T-helper 1 cell treated with Interleukin-12 subunit alpha and Interleukin-12 subunit beta and Interleukin-4 antibody, amounts not matched to agents 30 ng/mL and 1 ng/mL, for 36 hours (primary cell): ENCODE data around the gene OOSP2. TPM values are rescaled to one million over a fixed set of nuclear protein-coding genes. Genes with fewer than 3 reads are reported as not detected.

ENCODE experiments used
- intact Hi-C: fragments of 100-400 bp; cut with micrococcal nuclease; formaldehyde crosslinking; loops from one replicate; pipeline ENCODE4 v1.15.1; 2024
- total RNA-seq: library from RNA; stranded (reverse); gene quantifications from 2 replicates; pipeline ENCODE4 v1.2.3, GENCODE V29; 2022

Gene OOSP2
- total RNA-seq, 1 donor from 2014 or later = not detected

DNA sequence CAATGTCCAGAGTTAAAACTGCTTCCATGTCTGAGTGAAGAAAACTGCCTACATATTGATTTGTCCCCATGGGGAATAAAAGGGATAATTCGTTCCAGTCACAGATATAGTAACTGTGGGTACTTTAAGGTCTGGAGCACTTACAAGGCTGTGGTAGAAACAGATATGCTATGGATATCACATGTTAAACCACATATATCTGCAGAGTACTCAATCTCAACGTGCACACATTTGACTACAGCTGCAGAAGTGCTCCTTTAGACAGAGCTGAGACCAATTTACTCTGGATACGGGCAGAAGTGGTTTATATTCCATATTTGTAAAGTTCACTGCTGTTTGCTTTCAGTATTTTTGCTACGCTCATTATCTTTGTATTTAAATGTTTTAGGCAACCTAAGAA, 38.5 kb downstream of the OOSP2 start:
- intact Hi-C loops = no loop called here

- intact Hi-C loops = no loop called here
Observed at GRCh38 chr11:60080535-60080934, 40.3 kb downstream of the OOSP2 start.

- intact Hi-C loops = no loop called here
Observed at GRCh38 chr11:60084631-60085273, 44.5 kb downstream of the OOSP2 start.

DNA sequence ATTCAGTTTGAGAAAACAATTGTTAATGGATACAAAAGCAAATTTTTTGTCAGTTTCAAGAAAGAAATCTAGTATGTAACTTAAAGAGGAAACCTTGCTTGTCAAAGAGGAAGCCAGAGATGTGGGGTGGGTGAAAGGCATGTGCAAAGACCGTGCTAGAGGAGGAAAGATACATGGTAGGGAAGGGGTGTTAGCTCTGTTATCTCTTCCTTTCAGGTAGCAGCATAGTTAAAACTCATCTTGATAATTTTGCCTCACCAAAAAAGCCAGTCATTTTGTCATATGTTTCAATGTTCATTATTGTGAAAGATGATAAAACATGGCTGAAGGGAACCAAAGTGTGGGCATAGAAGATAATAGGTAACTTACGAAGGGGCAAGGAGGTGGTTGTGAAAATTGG, 45.7 kb downstream of the OOSP2 start:
- intact Hi-C loops = no loop called here

DNA sequence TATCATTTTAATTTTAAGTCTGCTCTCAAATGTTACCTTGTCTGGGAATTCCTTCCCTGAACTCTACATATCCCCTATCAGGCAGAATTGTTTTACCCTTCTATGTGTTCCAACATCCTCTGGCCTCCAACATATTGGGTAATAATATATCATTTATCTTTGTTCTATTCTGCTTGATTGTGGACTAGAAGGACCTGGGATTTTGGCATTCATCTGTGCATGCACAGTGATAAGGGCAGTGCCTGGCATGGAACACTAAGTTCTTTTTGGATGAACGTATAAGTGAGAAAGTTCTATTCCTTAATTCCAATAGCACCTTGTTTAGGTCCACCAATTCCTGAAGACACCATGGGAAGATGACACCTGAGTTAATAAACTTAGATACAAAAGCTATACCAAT, 47.0 kb downstream of the OOSP2 start:
- intact Hi-C loops = no loop called here

DNA sequence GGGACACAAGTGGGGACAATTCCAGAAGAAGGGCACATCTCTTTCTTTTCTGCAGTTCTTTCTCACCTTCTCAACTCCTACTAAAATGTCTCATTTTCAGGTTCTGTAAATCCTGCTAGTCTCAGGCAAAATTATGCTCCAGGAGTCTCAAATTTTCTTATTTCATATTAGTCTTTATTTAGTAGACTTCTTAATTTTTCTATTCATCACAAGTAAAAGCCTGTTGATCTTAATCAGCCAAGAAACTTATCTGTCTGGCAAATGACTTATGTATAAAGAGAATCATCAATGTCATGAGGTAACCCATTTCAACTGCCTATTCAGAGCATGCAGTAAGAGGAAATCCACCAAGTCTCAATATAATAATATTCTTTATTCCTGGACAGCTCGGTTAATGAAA, 48.2 kb downstream of the OOSP2 start, which contains the start of gene MS4A2:
Gene MS4A2, plus strand, starts transcription at position 301 of the 400 bp plus-strand sequence. CDS start 102 bp downstream, outside the sequence.
- intact Hi-C loops = no loop called here

GRCh38 chr11:60095477-60096120, 55.4 kb downstream of the OOSP2 start:
- intact Hi-C loops = no loop called here

DNA sequence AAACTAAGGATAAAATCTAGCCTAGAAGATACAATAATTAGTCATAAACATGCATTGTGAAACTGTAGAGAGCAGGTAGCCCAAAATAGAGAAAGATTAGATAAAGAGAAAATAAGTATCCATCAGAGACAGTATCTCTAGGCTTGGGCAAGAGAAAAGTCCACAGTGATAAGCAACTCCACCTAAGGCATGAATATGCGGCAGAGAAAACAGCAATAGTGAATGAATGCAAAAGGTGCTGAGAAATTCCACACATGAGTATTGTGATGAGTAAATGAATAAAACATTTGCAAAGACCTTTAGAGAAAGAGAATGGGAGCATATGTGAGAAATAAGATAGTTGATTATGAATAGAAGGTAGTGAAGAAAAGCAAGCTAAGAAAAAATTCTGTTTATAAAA, 57.0 kb downstream of the OOSP2 start:
- intact Hi-C loops = no loop called here

Other genes starting within 250 kb of the OOSP2 start
- gene MRPL16, start 229.6 kb upstream of the OOSP2 start, total RNA-seq = 67.0 and 68.2 TPM in 2 replicates
- not detected in 2 replicates for gene CBLIF, start 194.9 kb upstream of the OOSP2 start, total RNA-seq
- not detected in 2 replicates for gene TCN1, start 173.9 kb upstream of the OOSP2 start, total RNA-seq
- not detected in 2 replicates for gene OOSP3, start 161.6 kb upstream of the OOSP2 start, total RNA-seq
- gene OOSP1, start 102.0 kb upstream of the OOSP2 start, total RNA-seq = 0.27 TPM in 1 of 2 replicates, not detected in the other
- not detected in 2 replicates for gene OOSP4A, start 76.4 kb upstream of the OOSP2 start, total RNA-seq
- gene OOSP4B, start 23.2 kb upstream of the OOSP2 start, total RNA-seq = not detected in 2 replicates
- gene MS4A3, start 16.3 kb downstream of the OOSP2 start, total RNA-seq = not detected in 2 replicates
- gene MS4A2, start 48.3 kb downstream of the OOSP2 start, total RNA-seq = not detected in 2 replicates
- gene MS4A6A, start 142.7 kb downstream of the OOSP2 start, total RNA-seq = not detected in 2 replicates
- gene MS4A4E, start 202.7 kb downstream of the OOSP2 start, total RNA-seq = 0.20 TPM in 1 of 2 replicates, not detected in the other
- gene MS4A4A, start 240.3 kb downstream of the OOSP2 start, total RNA-seq = not detected in 2 replicates